ENCODE data around the gene AHR. TPM values are rescaled to one million over a fixed set of nuclear protein-coding genes. Genes with fewer than 3 reads are reported as not detected.

AHR gene
- total RNA-seq, 2 experiments from 2014 or later = 95.2 to 95.7 TPM

DNA sequence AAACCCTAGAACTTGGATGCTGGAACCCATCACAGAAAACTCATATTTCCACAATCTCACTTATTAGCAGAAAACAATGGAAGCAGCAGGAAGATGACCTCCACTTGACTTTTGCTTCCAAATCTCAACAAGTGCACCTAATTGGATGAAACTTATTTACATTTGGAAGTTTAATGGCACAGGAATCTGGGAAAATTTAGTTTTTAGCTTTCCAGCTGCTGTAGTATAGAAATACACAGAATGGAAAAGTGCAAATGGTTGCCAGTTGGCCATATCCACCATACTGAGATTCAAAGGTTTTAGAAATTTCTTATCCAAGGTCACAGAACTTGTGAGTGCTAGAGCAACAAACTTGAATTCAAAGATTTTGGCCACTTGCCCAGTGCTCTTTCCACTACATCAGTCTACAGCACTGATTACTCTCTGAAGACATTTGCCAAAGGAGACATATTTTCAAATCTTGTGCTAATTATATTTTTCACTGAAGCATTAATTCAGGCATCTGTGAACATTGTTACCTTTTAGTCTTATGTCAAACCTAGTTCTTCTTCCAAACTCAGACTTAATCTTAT is 9.3 kb upstream of the AHR start:
- Histone ChIP-seq H3K36me3 (ENCODE audit: insufficient read depth, low read length) (no peaks in the 10 kb centered on the region), H3K27me3 (ENCODE audit: control insufficient read depth in 1 of 2, insufficient read depth in 2 of 2, low read length in 2 of 2) (no peaks in the 10 kb centered on the region), H3K27ac (ENCODE audit: low read depth in 1 of 2, low read length in 2 of 2) (no peak overlapping the region), H3K4me1 (ENCODE audit: insufficient read depth, low read length) (no peaks in the 10 kb centered on the region), H3K9me3 (ENCODE audit: control insufficient read depth in 1 of 2, insufficient read depth in 1 of 2, low read length in 2 of 2) (no peaks in the 10 kb centered on the region), H3K4me3 (ENCODE audit: low read length) (no peak overlapping the region)
- ATAC-seq (ENCODE audit: poor library complexity) (no peak), DNase-seq (no peak)
- POLR2A ChIA-PET = no interaction called here
- peaks cover 2% of the 10 kb centered on the region for H3K36me3 Mint-ChIP-seq (ENCODE audit: low read depth)
- no peak overlapping the region for H3K4me3 Mint-ChIP-seq
- intact Hi-C loops (cut with DNase I, micrococcal nuclease) = no loop called here
- CTCF ChIA-PET = no interaction called here
- no peak overlapping the region for H3K27ac Mint-ChIP-seq
- H3K27me3 Mint-ChIP-seq = no peaks in the 10 kb centered on the region
- H3K9me3 Mint-ChIP-seq = no peaks in the 10 kb centered on the region
- TF ChIP-seq CTCF (IDR thresholded peaks at IDR 0.05) = no peak
- H3K4me1 Mint-ChIP-seq (ENCODE audit: low read depth) = no peaks in the 10 kb centered on the region

DNA sequence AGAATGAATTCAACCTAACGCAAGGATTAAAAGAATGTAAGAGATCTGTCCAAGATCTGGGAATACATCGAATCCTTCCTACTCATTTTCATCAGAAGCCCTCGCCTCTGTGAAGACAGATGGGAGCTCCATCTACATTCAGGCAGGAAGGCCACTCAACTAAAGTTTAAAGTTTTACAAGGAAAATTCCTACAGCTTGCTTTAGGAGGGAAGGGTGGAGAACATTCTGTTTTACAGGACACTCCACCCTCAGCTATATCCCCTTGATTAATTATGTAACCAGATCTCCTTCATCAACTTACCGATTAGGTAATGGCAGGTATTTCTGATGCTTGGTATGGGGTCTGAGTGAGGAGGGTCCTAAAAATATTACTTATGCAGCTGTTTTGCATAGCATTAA is 5.6 kb upstream of the AHR start:
- POLR2A ChIA-PET = interaction anchor here (0.7 kb wide), 1 partner anchor 148 kb away, joined by 3 read pairs; no protein-coding TSS in a partner anchor
- no peaks in the 10 kb centered on the region for H3K27me3 Mint-ChIP-seq
- Histone ChIP-seq H3K27ac (ENCODE audit: low read depth in 1 of 2, low read length in 2 of 2) (no peak overlapping the region), H3K27me3 (ENCODE audit: control insufficient read depth in 1 of 2, insufficient read depth in 2 of 2, low read length in 2 of 2) (no peaks in the 10 kb centered on the region), H3K36me3 (ENCODE audit: insufficient read depth, low read length) (no peaks in the 10 kb centered on the region), H3K4me3 (ENCODE audit: low read length) (no peak overlapping the region), H3K4me1 (ENCODE audit: insufficient read depth, low read length) (peaks cover 4% of the 10 kb centered on the region), H3K9me3 (ENCODE audit: control insufficient read depth in 1 of 2, insufficient read depth in 1 of 2, low read length in 2 of 2) (no peaks in the 10 kb centered on the region)
- CTCF ChIA-PET = no interaction called here
- no peaks in the 10 kb centered on the region for H3K36me3 Mint-ChIP-seq (ENCODE audit: low read depth)
- H3K27ac Mint-ChIP-seq = no peak overlapping the region
- no peak overlapping the region for H3K4me3 Mint-ChIP-seq
- no peaks in the 10 kb centered on the region for H3K9me3 Mint-ChIP-seq
- DNase-seq (no peak), ATAC-seq (ENCODE audit: poor library complexity) (no peak)
- peaks cover 10% of the 10 kb centered on the region for H3K4me1 Mint-ChIP-seq (ENCODE audit: low read depth)
- TF ChIP-seq CTCF (IDR thresholded peaks at IDR 0.05) = no peak
- intact Hi-C loops (cut with DNase I, micrococcal nuclease) = loop anchor here in 1 of 2 experiments (5.0 kb wide), 1 partner anchor 56 kb away; no protein-coding TSS in a partner anchor

DNA sequence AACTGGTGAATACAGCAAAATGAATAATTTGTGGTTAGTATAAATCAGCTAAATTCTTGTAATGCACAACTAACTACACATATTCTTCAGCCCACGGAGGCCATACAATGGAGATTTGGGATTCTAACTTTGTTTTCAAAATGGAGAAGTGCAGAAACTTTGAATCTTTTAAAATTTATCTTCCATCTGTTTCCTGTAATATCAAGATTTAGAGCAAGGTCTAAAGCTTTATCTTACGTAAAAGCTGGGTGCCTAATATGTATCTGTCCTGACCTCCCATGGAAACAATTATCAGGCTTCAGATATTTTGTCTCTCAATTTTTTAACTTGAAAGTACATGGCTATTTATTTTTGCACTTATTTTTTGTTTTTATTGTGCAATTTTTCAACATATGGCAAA is 5.0 kb upstream of the AHR start:
- H3K9me3 ChIP-seq (ENCODE audit: control insufficient read depth in 1 of 2, insufficient read depth in 1 of 2, low read length in 2 of 2) = no peaks in the 10 kb centered on the region
- CTCF ChIA-PET = no interaction called here
- intact Hi-C loops (cut with DNase I, micrococcal nuclease) = loop anchor here in 1 of 2 experiments (5.0 kb wide), 1 partner anchor 56 kb away; no protein-coding TSS in a partner anchor
- no peak for TF ChIP-seq CTCF (IDR thresholded peaks at IDR 0.05)
- H3K4me3 ChIP-seq (ENCODE audit: low read length) = no peak overlapping the region
- peaks cover 9% of the 10 kb centered on the region for H3K4me1 ChIP-seq (ENCODE audit: insufficient read depth, low read length)
- POLR2A ChIA-PET = no interaction called here
- Mint-ChIP-seq H3K27ac (no peak overlapping the region), H3K9me3 (peaks cover 3% of the 10 kb centered on the region), H3K4me3 (no peak overlapping the region), H3K4me1 (ENCODE audit: low read depth) (peaks cover 16% of the 10 kb centered on the region), H3K36me3 (ENCODE audit: low read depth) (no peaks in the 10 kb centered on the region), H3K27me3 (no peaks in the 10 kb centered on the region)
- DNase-seq = no peak
- H3K27me3 ChIP-seq (ENCODE audit: control insufficient read depth in 1 of 2, insufficient read depth in 2 of 2, low read length in 2 of 2) = no peaks in the 10 kb centered on the region
- no peaks in the 10 kb centered on the region for H3K36me3 ChIP-seq (ENCODE audit: insufficient read depth, low read length)
- H3K27ac ChIP-seq (ENCODE audit: low read depth in 1 of 2, low read length in 2 of 2) = no peak overlapping the region
- ATAC-seq (ENCODE audit: poor library complexity) = no peak

Measured in CD4-positive, alpha-beta T cell (primary cell).